Left lung (tissue), 10 donors: Measurements from ENCODE around the gene MRPL53. TPM values are rescaled to one million over a fixed set of nuclear protein-coding genes. Genes with fewer than 3 reads are reported as not detected.

Experiments
- ATAC-seq: fragments of 200-7000 bp; cut with Tn5 transposase; one replicate; pipeline ENCODE4 v1.9.1; 2020; ENCODE audit warnings: moderate library complexity
- DNase-seq, 4 donors: peaks; one replicate each; pipeline ENCODE4 v3.0.0-alpha.2; 2013 to 2020
- H3K27ac ChIP-seq, 2 donors: fragments of 200-600 bp; sonication (generic) in 1 of 2; one replicate each; pipeline versions ENCODE4 v1.5.0 to v1.8.0; 2020 to 2021
- H3K27me3 ChIP-seq, 2 donors: fragments of 200-600 bp; sonication (generic) in 1 of 2; one replicate each; pipeline versions ENCODE4 v1.5.0 to v1.8.0; 2020 to 2021
- H3K36me3 ChIP-seq, 2 donors: fragments of 200-600 bp; sonication (generic) in 1 of 2; one replicate each; pipeline versions ENCODE4 v1.5.0 to v1.8.0; 2020 to 2021
- H3K4me1 ChIP-seq, 2 donors: fragments of 200-600 bp; one replicate each; pipeline ENCODE4 v1.8.0; 2021
- H3K4me3 ChIP-seq, 2 donors: fragments of 200-600 bp; sonication (generic) in 1 of 2; one replicate each; pipeline versions ENCODE4 v1.5.0 to v1.8.0; 2020 to 2021; ENCODE audit warnings: mild to moderate bottlenecking in 1 of 2
- H3K9me3 ChIP-seq, 2 donors: fragments of 200-600 bp; sonication (generic) in 1 of 2; one replicate each; pipeline versions ENCODE4 v1.5.0 to v1.8.0; 2020 to 2021
- intact Hi-C, 2 donors: fragments of 100-400 bp; cut with DNase I; formaldehyde crosslinking; loops; one replicate each; pipeline versions ENCODE4 v1.11.2 to v1.14.2; 2022
- polyA plus RNA-seq, 6 donors: library from polyadenylated mRNA; unstranded; fragments of 120-200 nt; gene quantifications; one replicate each; pipeline ENCODE4 v1.2.1, GENCODE V29; 2013; ENCODE audit not compliant: insufficient read length in 6 of 6
- total RNA-seq, 2 donors: library from RNA; stranded (reverse); fragmentation: NEBNext Ultra II Directional; extraction: Animal tissue kit (Norgen Biotek cat#: 25700); gene quantifications; one replicate each; pipeline ENCODE4 v1.2.1, GENCODE V29; 2021
- TF ChIP-seq, protein P1 (sequence below), 2 donors: fragments of 200-600 bp; sonication (generic) in 1 of 2; IDR thresholded peaks; one replicate each; pipeline versions ENCODE4 v1.5.0 to v1.8.0; 2021; ENCODE audit warnings: antibody characterized with exemption in 2 of 2
- donor health status: DM: no; HTN: yes; CAD: no.
- donor health status: DM: no; HTN: no; CAD: no.

MRPL53 gene
- total and polyA plus RNA-seq, 8 donors, result 33.5 to 73.6 (median 52.1) TPM

DNA sequence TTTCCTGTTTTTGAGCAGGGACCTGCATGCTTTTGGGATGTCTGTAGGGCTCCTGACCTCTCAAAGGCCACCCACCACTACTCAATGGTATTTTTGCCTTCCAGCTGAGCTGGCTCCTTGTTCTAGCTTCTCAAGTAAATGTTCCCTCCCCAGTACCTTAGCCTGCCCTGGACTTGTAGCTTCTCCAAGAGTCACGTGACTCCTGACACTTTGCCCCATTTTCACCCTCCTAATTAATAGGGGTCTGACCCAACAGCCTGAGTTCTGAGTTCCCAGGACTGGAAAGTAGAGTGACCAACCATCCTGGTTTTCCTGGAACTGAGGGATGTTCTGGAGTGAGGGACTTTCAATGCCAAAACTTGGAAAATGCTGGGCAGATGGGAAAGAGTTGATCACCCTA lies 23.0 kb upstream of the MRPL53 start:
- intact Hi-C loops, result no loop called here
- no peaks in the 10 kb centered on the region for H3K9me3 ChIP-seq
- H3K27ac ChIP-seq, result no peak overlapping the region
- DNase-seq (no peak), ATAC-seq (no peak)
- TF ChIP-seq, protein P1, sequence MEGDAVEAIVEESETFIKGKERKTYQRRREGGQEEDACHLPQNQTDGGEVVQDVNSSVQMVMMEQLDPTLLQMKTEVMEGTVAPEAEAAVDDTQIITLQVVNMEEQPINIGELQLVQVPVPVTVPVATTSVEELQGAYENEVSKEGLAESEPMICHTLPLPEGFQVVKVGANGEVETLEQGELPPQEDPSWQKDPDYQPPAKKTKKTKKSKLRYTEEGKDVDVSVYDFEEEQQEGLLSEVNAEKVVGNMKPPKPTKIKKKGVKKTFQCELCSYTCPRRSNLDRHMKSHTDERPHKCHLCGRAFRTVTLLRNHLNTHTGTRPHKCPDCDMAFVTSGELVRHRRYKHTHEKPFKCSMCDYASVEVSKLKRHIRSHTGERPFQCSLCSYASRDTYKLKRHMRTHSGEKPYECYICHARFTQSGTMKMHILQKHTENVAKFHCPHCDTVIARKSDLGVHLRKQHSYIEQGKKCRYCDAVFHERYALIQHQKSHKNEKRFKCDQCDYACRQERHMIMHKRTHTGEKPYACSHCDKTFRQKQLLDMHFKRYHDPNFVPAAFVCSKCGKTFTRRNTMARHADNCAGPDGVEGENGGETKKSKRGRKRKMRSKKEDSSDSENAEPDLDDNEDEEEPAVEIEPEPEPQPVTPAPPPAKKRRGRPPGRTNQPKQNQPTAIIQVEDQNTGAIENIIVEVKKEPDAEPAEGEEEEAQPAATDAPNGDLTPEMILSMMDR (IDR thresholded peaks at IDR 0.05), result no peak
- peaks cover 0 to 42% of the 10 kb centered on the region in 2 donors for H3K36me3 ChIP-seq
- no peak overlapping the region for H3K4me3 ChIP-seq
- H3K27me3 ChIP-seq, result peaks cover 30 to 39% of the 10 kb centered on the region in 2 donors
- H3K4me1 ChIP-seq, result peaks cover 21 to 26% of the 10 kb centered on the region in 2 donors

DNA sequence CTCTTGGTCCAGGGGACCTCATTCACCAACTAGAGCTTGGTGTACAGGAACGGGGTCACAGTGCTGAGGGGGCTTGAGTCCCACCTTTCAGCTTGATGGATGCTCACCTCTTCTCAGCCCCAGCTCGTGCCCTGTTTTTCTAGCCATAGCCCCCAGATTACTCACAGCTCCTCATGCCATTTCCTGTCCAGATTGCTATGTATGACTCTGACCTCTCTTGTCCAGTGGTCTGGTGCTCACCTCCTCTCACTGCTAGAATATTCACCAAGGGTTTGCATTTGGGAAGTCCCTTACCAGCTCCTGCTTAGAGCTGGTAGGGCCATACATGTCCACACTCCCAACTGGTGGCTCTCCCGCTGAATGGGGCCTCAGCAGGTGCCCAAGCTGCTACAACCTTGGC lies 21.1 kb upstream of the MRPL53 start:
- ATAC-seq (no peak), DNase-seq (peak in 1 of 4 donors; percentile 8)
- Histone ChIP-seq H3K9me3 (no peaks in the 10 kb centered on the region), H3K27me3 (peaks cover 14 to 20% of the 10 kb centered on the region in 2 donors), H3K4me1 (peaks cover 11 to 13% of the 10 kb centered on the region in 2 donors), H3K36me3 (peaks cover 0 to 60% of the 10 kb centered on the region in 2 donors), H3K4me3 (no peak overlapping the region), H3K27ac (no peak overlapping the region)
- intact Hi-C loops, result no loop called here
- TF ChIP-seq, protein P1 (IDR thresholded peaks at IDR 0.05), result no peak

DNA sequence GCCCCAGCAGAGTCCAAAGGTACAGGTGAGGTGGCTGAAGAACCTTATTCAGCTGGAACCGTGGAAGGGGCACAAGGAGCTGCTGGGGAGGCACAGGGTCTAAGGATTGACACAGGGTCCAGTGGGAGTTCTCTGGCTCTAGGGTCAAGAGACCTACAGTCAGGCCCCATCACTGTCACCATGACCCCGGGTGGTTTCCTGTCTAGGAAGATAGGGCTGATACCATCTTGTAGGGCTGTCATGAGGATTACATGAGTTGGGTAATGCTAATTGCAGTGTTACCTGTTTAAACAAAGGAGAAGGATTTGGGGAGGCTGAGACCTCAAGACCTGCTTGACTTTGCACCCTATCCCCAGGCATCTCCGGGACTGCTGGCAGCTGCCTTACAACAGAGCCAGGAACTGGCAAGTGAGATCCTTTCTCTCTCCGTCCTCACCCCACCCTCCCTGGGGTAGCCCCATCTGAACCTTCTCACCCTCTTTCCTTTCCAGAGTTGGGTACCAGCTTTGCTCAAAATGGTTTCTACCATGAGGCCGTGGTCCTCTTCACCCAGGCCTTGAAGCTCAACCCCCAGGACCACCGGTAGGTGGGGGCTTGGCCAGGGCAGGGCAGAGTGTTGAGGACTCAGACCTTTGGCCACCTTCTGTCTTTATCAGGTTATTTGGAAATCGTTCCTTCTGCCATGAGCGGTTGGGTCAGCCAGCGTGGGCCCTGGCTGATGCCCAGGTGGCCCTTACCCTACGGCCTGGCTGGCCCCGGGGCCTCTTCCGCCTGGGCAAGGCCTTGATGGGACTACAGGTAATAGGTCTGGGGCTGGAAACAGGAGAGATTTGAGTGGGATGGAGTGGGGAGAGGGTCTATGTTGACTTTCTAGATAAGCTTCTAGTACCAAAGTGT lies 19.4 kb upstream of the MRPL53 start:
- no peaks in the 10 kb centered on the region for H3K4me1 ChIP-seq
- TF ChIP-seq, protein P1 (IDR thresholded peaks at IDR 0.05), result no peak
- peaks cover 0 to 4% of the 10 kb centered on the region in 2 donors for H3K27me3 ChIP-seq
- peaks cover 0 to 77% of the 10 kb centered on the region in 2 donors for H3K36me3 ChIP-seq
- intact Hi-C loops, result no loop called here
- DNase-seq (peak in 1 of 4 donors; percentile 38), ATAC-seq (no peak)
- no peak overlapping the region for H3K27ac ChIP-seq
- no peaks in the 10 kb centered on the region for H3K9me3 ChIP-seq
- H3K4me3 ChIP-seq, result no peak overlapping the region

DNA sequence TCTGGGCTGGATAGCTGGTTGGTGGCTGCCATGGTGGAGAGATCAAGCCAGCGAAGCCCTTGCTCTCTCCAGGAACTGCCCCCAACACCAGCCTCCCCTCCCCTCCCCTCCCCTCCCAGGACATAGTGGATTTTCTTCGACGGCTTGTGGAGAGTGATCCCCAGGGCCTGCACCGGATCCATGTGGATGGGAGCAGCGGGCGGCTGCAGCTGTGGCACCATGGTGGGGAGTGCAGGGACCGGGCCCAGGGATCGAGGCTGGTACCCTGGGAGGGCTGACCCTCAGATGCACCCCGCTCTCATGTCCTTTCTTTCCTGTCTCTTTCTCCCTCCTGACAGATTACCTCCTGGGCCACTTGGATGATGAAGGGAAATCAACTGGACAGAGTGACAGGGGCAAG lies 17.4 kb upstream of the MRPL53 start:
- H3K27me3 ChIP-seq, result no peaks in the 10 kb centered on the region
- no peak overlapping the region for H3K27ac ChIP-seq
- TF ChIP-seq, protein P1 (IDR thresholded peaks at IDR 0.05), result no peak
- no peak for ATAC-seq
- peaks cover 0 to 91% of the 10 kb centered on the region in 2 donors for H3K36me3 ChIP-seq
- intact Hi-C loops, result no loop called here
- peak in 1 of 4 donors; percentile 53 for DNase-seq
- H3K9me3 ChIP-seq, result no peaks in the 10 kb centered on the region
- H3K4me3 ChIP-seq, result no peak overlapping the region
- no peaks in the 10 kb centered on the region for H3K4me1 ChIP-seq

DNA sequence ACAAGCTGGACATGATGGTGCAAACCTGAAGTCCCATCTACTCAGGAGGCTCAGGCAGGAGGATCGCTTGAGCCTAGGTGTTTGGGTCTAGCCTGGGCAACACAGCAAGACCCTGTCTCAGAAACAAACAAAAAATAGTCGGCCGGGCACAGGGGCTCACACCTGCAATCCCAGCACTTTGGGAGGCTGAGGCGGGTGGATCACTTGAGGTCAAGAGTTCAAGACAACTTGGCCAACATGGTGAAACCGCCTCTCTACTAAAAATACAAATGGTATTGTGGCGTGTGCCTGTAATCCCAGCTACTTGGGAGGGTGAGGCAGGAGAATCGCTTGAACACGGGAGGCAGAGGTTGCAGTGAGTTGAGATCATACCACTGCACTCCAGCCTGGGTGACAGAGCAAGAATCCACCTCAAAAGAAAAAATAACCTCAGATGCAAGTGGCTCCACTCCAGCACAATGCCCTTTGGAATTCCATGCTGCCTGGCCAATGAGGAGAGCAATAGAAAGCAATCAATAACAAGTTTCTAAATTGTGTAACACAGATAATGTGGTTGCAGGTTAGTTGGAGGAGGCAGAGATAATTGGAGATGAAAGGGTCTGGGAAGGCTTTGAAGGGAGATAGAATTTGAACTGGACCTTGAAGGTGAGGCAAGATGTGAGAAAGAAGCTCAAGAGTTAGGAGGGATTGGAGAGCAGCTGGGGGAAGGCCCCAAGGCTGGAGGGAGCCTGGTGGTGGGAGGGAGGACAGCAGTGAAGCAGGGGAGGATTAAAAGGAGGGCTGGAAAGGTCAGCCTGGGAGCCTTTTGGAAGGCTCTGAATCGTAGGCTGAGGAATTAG lies 16.4 kb upstream of the MRPL53 start:
- Histone ChIP-seq H3K36me3 (peaks cover 0 to 83% of the 10 kb centered on the region in 2 donors), H3K27ac (no peak overlapping the region), H3K9me3 (no peaks in the 10 kb centered on the region), H3K4me1 (peaks cover 0 to 7% of the 10 kb centered on the region in 2 donors), H3K27me3 (no peaks in the 10 kb centered on the region), H3K4me3 (no peak overlapping the region)
- TF ChIP-seq, protein P1 (IDR thresholded peaks at IDR 0.05), result no peak
- intact Hi-C loops, result no loop called here
- DNase-seq (peak in 1 of 4 donors; percentile 16), ATAC-seq (no peak)
